AG20443 (cell line): ENCODE measurements around the gene ABCA10.
A peak's percentile ranks its signal among the peaks of the same experiment; 100 is the strongest.
"Not testable (repeated sequence)": the region's sequence is repeated elsewhere in the genome, so short reads cannot be mapped to it uniquely, and the experiment has no call there.

Experiments
- DNase-seq: peaks from one replicate; pipeline ENCODE4 v3.0.0; 2012; ENCODE audit warnings: low spot score, mixed read lengths

ABCA10 gene

DNA sequence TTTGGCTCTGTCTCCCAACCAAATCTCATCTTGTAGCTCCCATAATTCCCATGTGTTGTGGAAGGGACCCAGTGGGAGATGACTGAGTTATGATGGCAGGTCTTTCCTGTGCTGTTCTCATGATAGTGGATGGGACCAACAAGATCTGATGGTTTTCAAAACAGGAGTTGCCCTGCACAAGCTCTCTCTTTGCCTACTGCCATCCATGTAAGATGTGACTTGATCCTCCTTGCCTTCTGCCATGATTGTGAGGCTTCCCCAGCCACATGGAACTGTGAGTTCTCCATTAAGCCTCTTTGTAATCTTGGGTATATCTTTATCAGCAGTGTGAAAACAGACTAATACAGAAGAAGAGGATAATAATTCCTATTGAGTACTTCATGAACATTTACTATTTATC, 60.0 kb downstream of the ABCA10 start:
- not testable (repeated sequence) for DNase-seq

DNA sequence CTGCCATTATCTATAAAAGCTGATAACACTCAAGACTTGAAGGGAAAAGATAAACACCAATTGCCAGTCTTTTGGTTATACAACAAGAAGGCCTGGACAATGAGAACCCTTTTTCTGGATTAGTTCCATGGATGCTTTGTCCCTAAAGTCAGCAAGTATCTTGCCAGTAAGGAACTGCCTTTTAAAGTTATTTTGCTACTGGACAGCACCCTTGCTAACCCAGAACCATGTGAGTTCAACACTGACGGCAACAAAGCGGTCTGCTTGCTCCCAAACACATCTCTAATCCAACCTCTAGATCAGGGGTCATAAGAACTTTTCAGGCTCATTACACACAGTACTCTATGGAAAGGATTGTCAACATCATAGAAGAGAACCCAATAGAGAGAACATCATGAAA, 61.7 kb downstream of the ABCA10 start:
- no peak for DNase-seq

DNA sequence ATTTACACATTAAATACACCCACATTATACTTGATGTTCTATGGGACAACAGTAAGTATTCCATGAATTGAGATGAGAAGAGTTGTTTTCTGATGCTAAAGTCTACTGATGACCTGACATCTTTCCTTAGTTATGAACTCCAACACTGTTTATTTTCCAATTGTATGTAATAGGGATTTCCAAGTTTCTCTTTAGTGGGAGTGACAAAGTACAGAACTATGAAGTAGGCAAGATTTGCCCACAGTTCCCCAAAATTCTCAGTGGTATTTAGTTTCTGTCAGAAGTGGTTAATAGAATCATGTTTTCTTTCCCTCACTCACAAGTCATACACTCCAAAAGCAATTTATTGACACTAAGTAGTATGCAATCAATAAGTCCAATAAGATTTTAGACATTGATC, 64.4 kb downstream of the ABCA10 start:
- no peak for DNase-seq

DNA sequence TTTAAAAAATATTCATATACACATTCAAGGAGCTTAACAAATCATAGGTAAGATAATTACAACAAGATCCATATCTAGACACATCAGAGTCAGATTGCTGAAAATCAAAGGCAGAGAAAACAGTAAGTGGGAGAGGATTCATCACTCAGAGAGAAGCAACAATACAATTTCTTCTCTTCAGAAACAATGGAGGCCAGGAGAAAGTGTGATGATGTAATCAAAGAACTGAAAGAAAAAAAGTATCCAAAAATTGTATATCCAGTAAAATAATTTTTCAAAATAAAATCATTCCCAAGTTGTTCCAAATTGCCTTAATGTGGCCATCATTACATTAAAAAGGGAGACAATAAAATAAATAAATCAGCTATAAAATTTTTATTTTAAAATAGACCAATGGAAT, 69.2 kb downstream of the ABCA10 start:
- no peak for DNase-seq

DNA sequence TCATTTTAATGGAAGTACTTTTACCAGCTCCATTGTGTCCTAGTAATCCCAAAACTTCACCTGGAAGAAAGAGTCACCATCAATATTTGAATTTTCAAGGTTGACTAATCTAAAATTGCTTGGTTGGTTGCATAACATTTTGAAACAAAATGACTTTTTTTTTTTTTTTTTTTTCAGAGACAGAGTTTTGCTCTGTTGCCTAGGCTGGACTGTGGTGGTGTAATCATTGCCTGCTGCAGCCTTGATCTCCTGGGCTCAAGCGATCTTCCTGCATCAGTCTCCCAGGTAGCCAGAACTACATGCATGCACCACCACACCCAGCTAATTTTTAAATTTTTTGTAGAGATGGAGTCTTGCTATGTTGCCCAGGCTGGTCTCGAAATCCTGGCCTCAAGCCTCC, 74.4 kb downstream of the ABCA10 start:
- DNase-seq = no peak

DNA sequence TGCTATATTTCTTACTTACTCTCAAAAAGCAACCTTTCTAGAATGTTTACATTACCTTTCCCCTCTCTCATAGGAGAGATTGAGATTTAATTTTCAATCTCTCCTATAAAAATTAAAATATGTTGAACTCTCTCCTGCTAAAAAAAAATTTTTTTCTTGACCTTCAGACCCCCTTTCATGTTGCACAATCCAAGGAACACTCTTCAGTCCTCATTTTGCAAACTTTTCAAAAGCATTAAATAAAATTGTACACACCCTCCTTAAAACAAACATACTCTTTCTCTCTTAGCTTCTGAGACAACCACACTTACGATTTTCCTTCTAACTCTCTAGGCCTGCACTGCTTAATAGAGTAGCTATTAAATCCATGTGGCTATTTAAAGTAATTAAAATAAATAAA, 78.3 kb downstream of the ABCA10 start:
- no peak for DNase-seq

DNA sequence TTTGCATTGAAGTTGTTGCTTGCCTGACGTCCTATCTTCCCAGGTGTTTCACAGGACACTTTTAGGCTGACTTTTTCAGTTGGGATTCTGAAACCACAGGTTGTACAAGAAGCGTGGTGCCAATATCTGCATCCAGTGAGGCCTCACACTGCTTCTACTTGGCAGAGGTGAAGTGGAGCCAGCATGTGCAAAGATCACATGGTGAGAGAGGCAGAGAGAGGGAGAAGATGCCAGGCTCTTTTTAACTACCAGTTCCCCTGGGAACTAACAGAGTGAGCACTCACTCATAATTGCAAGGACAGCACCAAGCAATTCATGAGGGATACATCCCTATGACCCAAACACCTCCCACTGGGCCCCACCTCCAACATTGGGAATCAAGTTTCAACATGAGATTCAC, 81.2 kb downstream of the ABCA10 start:
- DNase-seq = no peak

DNA sequence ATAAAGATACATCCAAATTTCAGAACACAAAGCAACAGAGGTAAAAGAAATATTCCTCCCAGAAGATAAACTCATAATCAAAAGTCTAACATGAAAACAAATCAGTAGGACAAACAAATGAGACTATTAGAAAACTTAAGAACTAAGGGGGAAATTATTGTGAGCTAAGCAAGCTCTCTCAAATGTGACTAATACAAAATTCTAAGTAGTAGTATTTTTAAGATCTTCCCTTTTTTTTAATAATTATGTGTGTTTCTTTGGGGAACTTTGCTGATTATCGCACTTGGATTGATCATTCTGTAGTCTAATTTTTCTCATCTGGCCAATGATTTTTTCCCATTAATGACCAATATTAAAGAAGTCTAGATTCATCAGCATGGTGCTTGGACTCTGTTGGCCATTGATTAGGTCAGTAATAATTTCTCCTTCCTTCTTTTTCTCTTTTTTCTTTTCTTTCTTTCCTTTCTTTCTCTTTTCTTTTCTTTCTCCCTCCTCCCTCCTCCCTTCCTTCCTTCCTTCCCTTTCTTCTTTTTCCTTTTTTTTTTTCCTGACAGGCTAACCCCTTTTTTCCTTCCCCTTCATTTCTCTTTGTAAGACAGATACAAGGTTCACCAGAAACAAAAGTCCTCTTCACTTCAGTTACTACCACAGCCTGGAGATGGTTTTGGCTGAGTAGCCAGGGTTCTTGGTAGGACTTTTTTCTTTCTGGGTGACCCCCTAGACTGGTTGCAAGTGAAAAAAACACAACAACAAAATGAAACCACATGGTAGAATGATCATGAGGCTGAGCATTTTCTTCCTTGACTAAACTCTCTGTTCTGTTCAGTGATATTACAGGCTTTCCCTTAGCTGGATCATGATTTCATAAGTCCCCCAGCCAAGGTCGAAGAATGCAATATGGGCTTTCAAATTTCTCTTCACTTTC, 84.0 kb downstream of the ABCA10 start:
- DNase-seq = no peak

DNA sequence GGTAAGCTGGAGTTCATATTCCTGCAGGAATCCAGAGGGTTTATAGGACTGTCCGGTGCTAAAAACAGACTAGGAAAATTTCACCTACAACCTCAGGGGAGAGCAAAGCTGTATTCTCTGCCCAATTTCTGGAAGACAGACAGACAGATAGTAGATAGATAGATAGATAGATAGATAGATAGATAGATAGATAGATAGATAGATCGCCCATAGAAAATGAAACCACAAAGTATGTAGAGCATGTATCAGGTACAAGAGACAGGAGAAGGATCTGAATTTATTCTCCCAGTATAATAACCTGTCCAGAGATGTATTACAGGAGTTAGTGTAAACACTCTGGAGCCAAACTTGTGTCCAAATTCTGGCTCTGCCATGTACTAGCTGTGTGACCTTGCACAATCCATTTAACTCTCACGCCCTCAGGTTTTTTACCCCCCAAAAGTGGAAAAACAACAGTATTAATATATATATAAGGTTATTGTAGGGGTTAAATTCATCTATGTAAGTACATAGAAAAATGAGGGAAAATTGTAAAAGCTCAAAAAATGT, 84.9 kb downstream of the ABCA10 start:
- DNase-seq = no peak

DNA sequence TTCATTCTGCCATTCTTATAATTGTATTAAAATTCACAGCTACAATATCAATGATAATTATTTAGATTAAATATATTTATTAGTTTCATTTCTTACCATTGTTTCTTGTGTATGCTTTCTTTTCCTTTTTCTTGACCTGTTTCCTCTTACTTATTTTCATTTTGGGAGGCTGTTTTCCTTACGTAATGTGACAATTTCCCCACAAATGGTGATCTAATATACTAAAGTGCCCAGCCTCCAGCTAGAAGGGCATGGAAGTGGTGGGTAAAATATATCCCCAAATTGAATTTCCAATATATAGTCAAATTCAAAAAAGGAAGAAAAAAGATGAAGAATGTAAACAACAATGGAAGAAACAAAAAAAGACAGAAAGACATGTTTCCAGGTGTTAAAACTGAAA, 85.5 kb downstream of the ABCA10 start:
- no peak for DNase-seq

DNA sequence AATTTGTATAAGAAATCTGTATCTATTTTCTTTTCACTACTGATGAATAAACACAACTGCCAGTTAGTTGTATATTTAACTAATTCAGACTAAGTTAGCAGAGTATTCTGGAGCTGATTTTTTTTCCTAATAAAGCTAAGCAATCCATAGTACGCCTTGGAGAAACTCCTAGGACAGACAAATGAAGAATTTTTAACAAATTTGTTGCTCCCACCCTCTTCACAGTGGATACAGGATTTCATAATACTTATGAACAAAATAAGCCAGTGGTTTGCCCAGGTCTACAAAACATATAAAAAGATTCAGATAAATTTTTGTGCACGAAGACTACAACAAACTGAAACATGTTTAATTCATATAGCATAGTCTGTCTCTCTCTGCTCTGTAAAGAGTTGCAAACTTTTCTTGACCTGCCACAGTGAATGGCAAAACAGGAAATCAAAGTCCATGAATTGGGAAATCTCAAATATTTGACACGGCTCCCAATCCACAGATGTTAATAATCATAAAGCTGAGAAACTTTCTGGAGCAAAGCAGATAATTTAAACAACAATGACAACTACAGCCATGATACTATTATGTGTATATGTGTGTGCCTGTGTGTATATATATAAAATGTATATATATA, 86.3 kb downstream of the ABCA10 start:
- DNase-seq = peak; percentile 35

DNA sequence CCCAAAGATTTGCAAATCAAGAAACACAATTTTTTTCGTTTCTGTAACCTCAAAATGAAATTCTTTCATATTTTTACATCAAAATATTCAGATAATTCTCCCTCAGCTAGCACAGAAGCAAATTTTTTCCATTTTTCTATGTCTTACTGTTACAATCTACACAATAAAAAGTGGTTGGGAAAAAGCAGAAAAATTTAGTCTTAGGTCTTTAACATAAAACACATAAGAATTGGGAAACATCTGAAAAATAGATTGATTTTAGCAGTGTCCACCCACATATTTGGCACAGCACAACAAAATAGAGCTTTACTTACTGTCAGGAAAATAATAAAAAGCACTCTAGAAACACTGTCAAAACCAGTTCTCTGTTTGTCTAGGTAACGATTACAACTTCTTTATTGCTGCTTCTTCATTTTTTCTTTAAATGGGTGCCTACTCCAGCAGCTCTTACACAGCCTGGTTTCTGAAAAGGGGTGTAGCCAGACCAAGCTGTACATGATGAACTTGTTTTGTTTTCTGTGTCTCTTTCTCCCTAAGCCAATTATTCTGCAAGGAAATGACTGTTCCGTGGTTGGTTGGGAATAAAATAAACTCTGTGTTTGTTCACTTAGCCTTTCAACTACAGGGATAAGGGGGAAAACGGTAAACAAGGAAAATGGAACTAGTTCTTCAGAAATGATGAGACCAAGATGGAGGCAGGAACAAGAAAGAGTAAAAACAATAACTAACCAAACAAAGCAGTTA, 87.0 kb downstream of the ABCA10 start, which contains the start of gene ABCA6:
Gene ABCA6, minus strand, starts transcription at position 465 of the 744 bp plus-strand sequence. CDS start 1,192 bp downstream, outside the sequence.
- peak; percentile 37 for DNase-seq

DNA sequence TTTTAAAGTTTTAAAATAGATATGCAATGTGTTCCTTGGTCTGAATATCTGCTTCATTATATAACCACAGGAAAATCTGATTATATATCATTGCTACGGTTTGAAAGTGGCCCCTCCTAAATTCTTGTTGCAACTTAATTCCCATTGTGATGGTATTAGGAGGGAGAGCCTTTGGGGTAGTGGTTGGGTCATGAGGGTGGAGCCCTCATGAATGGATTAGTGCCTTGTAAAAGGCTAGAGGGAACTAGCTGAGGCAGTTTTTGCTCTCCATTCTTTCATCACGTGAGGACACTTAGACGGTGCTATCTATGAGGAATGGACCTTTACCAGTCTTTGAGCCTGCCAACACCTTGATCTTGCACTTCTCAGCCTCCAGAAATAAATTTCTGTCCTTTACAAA, 94.5 kb downstream of the ABCA10 start:
- no peak for DNase-seq

DNA sequence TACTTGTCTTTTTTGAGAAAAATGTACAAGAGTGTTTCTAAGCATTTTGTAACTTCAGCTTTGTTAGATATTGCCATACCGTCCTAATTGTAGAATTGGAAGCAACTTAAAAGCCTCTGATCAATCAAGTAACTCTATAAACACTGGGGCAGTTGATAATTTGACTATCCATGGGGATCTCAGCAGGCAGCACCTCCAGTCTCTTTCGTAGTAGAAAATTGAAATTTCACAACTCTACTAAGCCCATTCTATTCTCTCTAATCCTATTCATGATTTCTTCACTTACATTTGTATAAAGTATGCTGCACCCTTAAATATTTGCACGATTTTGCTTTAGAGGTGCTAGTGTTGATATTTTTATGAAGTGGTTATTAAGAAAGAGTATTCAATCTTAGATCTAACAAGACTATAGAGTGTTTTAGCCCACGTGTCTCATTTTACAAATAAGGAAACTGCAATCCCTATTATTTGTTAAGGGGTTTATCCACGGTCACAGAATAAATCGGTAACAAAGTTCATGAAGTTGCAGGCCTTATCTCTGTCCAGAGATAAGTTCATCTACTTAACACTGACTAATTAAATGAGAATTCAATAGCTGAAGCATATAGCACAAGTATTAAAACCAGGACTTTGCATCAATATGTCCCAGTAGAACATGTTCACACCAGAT, 97.9 kb downstream of the ABCA10 start:
- DNase-seq = no peak

DNA sequence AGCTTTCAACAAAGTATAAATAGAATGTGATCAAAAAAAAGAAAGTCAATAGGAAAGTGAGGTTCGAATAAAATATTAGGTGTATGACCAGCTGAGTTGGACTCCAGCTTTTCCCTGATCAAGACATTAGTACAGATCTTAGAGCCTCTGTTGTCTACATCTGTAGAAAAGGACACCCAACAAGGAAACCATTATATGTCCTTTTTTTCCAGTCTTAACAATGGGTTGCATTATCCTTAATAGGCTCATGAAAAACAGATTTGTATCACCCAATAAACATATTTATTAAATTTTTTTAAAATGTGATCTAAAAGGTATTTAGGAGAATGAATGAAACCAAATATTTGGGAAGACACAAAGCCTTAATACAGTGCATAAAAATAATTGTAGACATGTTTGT, 105.0 kb downstream of the ABCA10 start:
- DNase-seq = no peak

DNA sequence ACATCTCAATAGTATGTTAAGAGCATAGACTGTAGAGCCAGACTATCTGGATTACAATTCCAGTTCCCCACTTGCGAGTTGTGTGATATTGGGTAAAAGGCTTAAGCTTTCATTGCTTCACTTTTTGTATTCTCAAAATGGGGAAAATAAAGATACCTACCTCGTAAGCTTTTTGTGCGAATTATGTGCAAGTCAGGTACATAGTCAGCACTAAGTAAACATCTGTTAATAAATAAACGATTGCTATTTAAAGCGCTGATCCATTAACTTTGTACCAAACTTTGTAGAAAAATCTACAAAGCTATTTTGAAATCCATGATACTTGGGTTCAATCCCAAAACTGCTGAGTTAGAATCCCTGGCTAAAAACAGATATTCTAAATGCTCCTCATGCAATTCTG, 106.6 kb downstream of the ABCA10 start:
- DNase-seq = no peak

DNA sequence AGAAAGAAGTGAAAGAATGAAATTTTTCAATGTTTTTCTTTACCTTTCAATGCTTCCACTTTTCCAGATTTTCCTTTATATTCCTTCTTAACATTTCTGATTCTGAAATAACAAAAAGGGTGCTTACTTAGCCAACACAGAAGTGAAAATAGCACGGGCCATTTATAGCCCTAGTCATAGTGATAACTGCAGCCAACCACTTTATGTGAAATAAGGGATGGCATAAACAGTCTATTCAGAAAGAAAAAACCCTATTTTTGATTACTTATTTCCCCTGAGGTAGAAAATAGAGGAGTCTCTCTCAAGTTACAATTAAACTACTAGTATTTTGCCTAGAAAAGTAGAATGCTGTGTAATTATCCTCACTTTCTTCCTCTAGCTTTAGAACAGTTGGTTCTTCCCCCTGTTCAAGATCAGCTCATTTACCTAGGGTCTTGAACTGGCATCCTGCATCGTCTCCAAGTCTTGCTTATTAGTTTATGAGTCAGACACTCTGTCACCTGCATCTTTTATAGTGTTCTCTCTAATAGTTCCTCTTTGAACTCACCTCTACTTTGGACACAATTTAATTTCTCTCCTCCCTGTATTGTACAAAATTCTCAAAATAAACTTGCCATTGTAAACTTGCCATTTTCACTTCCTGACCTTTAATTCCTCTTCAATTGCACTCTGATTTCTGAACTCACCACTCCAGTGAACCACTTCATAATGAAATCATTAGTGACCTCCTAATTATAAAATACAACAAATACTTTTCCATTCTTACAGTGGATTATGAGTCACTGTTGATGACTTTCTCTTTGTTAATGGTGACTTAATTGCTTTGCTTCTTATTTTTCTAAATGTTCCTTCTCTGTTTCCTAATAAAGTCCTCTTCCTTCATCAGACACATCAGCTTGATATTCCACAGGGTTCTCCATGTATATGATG, 110.5 kb downstream of the ABCA10 start:
- no peak for DNase-seq

DNA sequence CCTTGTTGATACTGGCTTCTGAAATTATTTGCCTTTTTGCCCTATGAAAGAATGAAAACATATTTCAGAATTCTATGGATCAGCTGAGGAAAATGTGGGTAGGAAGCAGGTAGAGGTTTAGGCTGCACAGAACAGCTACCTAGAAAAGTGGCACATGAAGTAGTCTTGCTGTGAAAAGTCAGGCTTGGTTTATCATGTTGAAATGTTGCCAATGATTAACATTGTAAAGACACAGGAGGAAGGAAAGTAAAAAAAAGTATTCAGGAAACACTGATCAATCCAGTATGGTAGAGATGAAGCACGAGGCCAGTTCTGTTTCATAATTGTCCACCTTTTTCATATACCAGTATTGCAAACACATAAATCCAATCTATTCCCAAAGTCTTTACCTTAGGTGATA, 116.8 kb downstream of the ABCA10 start:
- no peak for DNase-seq

DNA sequence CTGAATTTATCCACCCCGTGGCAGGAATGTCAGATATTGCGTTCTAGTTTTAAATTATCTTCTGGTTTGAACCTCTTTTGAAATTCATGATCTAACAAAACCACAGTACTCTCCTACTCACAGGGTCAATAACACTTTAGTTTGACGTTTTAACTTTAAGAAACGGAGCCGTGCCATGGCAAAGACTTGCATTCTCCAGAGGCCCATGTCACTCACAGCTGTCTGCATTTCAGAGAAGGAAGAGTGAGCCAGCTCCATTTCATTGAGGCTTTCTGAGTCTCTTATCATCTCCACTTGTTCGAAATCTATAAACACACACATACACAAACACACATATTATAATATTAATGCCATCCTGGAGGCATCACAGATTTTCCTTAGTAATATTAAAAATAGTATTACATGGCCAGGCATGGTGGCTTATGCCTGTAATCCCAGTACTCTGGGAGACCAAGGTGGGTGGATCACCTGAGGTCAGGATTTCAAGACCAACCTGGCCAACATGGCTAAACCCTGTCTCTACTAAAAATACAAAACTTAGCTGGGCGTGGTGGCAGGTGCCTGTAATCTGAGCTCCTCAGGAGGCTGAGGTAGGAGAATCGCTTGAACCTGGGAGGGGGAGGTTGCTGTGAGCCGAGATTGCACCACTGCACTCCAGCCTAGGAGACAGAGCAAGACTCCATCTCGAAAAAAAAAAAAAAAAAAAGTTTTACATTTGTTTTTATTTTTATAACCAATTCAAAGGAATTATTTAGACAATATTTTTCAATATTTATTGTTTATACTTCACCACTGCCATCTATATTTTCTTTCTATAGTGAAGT, 122.5 kb downstream of the ABCA10 start:
- DNase-seq = no peak
